ENCODE measurements around the gene STEAP4. TPM values are rescaled to one million over a fixed set of nuclear protein-coding genes. Genes with fewer than 3 reads are reported as not detected.

Gene STEAP4
- total RNA-seq, 1 experiment from 2014 or later = not detected

DNA sequence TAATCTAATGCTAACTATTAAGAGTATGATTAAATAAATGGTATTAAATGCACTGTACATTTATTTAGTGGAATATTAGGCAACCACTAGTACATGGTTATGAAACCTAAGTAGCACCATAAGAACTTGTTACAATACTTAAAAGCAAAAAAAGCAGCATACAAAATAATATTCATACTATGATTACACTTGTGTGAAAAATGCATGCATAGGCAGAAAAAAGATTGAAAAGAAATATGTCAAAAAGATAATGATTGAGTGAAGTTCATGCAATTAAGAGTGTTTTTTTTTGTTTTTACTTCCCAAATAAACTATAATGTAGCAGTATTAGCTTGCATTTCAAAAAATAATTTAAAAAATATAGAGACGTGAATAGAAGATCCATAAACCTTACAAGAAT is 66.8 kb downstream of the STEAP4 start:
- Histone ChIP-seq H2BK12ac (ENCODE audit: insufficient read length, low read depth, low read length) (no peak overlapping the region), H2BK15ac (ENCODE audit: low read depth, low read length) (no peak overlapping the region), H4K91ac (ENCODE audit: insufficient read length, low read depth, low read length) (no peak overlapping the region), H3K56ac (ENCODE audit: insufficient read length, low read depth, low read length) (no peak overlapping the region), H3K9me3 (ENCODE audit: control insufficient read depth, low read depth, low read length) (no peaks in the 10 kb centered on the region), H3K4me2 (ENCODE audit: insufficient read depth, insufficient read length, low read length) (no peak overlapping the region), H2AK5ac (ENCODE audit: insufficient read length, low read length) (no peak overlapping the region), H3K23ac (ENCODE audit: insufficient read length, low read depth, low read length) (no peak overlapping the region), H3K4me1 (ENCODE audit: insufficient read depth, low read length) (no peaks in the 10 kb centered on the region), H3K4ac (ENCODE audit: low read depth, low read length) (no peak overlapping the region), H2BK5ac (ENCODE audit: insufficient read length, low read length) (no peak overlapping the region), H3K18ac (ENCODE audit: insufficient read length, low read depth, low read length) (no peak overlapping the region), H3K9ac (ENCODE audit: extremely low read depth, insufficient read length, low read length) (no peak overlapping the region), H4K8ac (replicated peaks; ENCODE audit: insufficient read length, low read depth, low read length) (no peak overlapping the region), H3K23me2 (ENCODE audit: insufficient read length, low read depth, low read length, poor library complexity, severe bottlenecking) (no peaks in the 10 kb centered on the region), H4K5ac (ENCODE audit: insufficient read length, low read depth, low read length) (no peak overlapping the region), H3K27ac (ENCODE audit: insufficient read length, low read depth, low read length) (no peak overlapping the region), H3K14ac (ENCODE audit: insufficient read depth, low read length) (no peak overlapping the region), H4K20me1 (ENCODE audit: control insufficient read depth, insufficient read depth, insufficient read length) (no peaks in the 10 kb centered on the region), H2BK120ac (ENCODE audit: low read depth, low read length, poor library complexity, severe bottlenecking) (no peak overlapping the region), H2BK20ac (ENCODE audit: low read depth, low read length, poor library complexity, severe bottlenecking) (no peak overlapping the region), H3T11ph (ENCODE audit: low read length) (no peak overlapping the region), H3K79me2 (ENCODE audit: insufficient read depth, low read length) (no peaks in the 10 kb centered on the region), H3K79me1 (ENCODE audit: insufficient read depth, low read depth, low read length, poor library complexity, severe bottlenecking) (no peaks in the 10 kb centered on the region), H2AFZ (ENCODE audit: low read length) (no peak overlapping the region), H3K27me3 (ENCODE audit: insufficient read depth, low read length) (no peaks in the 10 kb centered on the region)
- Mint-ChIP-seq H3K36me3 (ENCODE audit: insufficient read depth in 1 of 3, low read depth in 3 of 3) (no peaks in the 10 kb centered on the region), H3K9me3 (no peaks in the 10 kb centered on the region), H3K27me3 (ENCODE audit: low read depth) (no peaks in the 10 kb centered on the region), H3K4me1 (peaks cover 9 to 13% of the 10 kb centered on the region in 2 experiments), H3K4me3 (no peak overlapping the region), H3K27ac (no peak overlapping the region)
- no peak for DNase-seq
- TF ChIP-seq, protein P1, sequence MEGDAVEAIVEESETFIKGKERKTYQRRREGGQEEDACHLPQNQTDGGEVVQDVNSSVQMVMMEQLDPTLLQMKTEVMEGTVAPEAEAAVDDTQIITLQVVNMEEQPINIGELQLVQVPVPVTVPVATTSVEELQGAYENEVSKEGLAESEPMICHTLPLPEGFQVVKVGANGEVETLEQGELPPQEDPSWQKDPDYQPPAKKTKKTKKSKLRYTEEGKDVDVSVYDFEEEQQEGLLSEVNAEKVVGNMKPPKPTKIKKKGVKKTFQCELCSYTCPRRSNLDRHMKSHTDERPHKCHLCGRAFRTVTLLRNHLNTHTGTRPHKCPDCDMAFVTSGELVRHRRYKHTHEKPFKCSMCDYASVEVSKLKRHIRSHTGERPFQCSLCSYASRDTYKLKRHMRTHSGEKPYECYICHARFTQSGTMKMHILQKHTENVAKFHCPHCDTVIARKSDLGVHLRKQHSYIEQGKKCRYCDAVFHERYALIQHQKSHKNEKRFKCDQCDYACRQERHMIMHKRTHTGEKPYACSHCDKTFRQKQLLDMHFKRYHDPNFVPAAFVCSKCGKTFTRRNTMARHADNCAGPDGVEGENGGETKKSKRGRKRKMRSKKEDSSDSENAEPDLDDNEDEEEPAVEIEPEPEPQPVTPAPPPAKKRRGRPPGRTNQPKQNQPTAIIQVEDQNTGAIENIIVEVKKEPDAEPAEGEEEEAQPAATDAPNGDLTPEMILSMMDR (conservative IDR thresholded peaks at IDR 0.05) = no peak
- WGBS (ENCODE audit: extremely low coverage, insufficient read length, low lambda C conversion rate) = no CpG with 5 or more reads among the region's 1 CpG
